K562 (cell line): ENCODE results near the gene SPAG9. TPM values are rescaled to one million over a fixed set of nuclear protein-coding genes. Genes with fewer than 3 reads are reported as not detected.

Source experiments
- ATF4 ChIP-seq: fragments of 450-650 bp; formaldehyde crosslinking; IDR thresholded peaks from 2 replicates; pipeline ENCODE4 v1.4.0; 2022; ENCODE audit warnings: mild to moderate bottlenecking, moderate library complexity
- MTF1 ChIP-seq: fragments of 250-450 bp; sonication (Bioruptor Pico); IDR thresholded peaks from 2 replicates; pipeline ENCODE4 v1.9.0; 2021; ENCODE audit warnings: moderate library complexity, mild to moderate bottlenecking, inconsistent platforms, borderline replicate concordance
- PBX2 ChIP-seq, 2 experiments: IDR thresholded peaks in 1 of 2; conservative IDR thresholded peaks in 1 of 2; 2 replicates each; pipeline ENCODE4 v1.6.1; 2016; ENCODE audit warnings: low read depth in 2 of 2, mild to moderate bottlenecking in 1 of 2, missing compliant biosample characterization in 1 of 2, missing genetic modification characterization in 1 of 2, moderate library complexity in 1 of 2
- RBM22 ChIP-seq: fragments of 200-400 bp; formaldehyde crosslinking; IDR thresholded peaks from 2 replicates; pipeline ENCODE4 v1.6.1; 2018; ENCODE audit warnings: low read length, low read depth; ENCODE audit not compliant: poor library complexity, severe bottlenecking
- RFX5 ChIP-seq: IDR thresholded peaks from 2 replicates; pipeline ENCODE4 v1.6.1; 2011; ENCODE audit warnings: low read depth, mild to moderate bottlenecking, improper control_type of control experiment, low read length
- RUNX1 ChIP-seq: sonication (generic); IDR thresholded peaks from 2 replicates; pipeline ENCODE4 v1.6.1; 2016; ENCODE audit warnings: antibody characterized with exemption, low read depth
- SMARCA5 ChIP-seq: fragments of 450-650 bp; IDR thresholded peaks from 2 replicates; pipeline ENCODE4 v1.6.1; 2016
- polyA plus RNA-seq, 8 experiments: library from polyadenylated mRNA; depleted of rRNA in 4 of 8; stranded (reverse) in 5 of 8; unstranded in 3 of 8; fragments of >200 nt; fragmentation: Nextera tagmentation in 2 of 8; fragmentation: Illumina TruSeq in 1 of 8; extraction: Ambion mirVana in 2 of 8; extraction: Trizol in 1 of 8; gene quantifications; 2 replicates each; pipeline versions ENCODE4 v1.2.1 to v1.2.3, GENCODE V29; 2011 to 2014; ENCODE audit warnings: inconsistent platforms in 1 of 8, missing spikeins in 1 of 8
- total RNA-seq, 7 experiments: library from RNA; depleted of rRNA in 6 of 7; stranded (reverse); fragments of >200 nt in 6 of 7; fragmentation: Illumina TruSeq in 2 of 7; extraction: Trizol in 2 of 7; gene quantifications; 2 replicates each; pipeline versions ENCODE4 v1.2.1 to v1.2.3, GENCODE V29; 2011 to 2021; ENCODE audit warnings: low replicate concordance in 1 of 7
- TF ChIP-seq, protein P1 (sequence below): fragments of 450-650 bp; IDR thresholded peaks from 2 replicates; pipeline ENCODE4 v1.6.1; 2016; ENCODE audit warnings: mild to moderate bottlenecking, moderate library complexity
- TF ChIP-seq, protein P2 (sequence below), 2 experiments: fragments of 450-650 bp; conservative IDR thresholded peaks; 2 replicates each; pipeline ENCODE4 v1.6.1; 2017; ENCODE audit warnings: mild to moderate bottlenecking in 2 of 2, moderate library complexity in 2 of 2

The SPAG9 gene
- total and polyA plus RNA-seq, 9 of the 15 experiments (the other 6 are each of a cell fraction or from before 2014, with no cell fraction given), result 12.2 to 99.2 (median 58.2) TPM

GRCh38 chr17:50948711-50949110 lies 172.0 kb downstream of the SPAG9 start (continued):
- TF ChIP-seq, protein P1, sequence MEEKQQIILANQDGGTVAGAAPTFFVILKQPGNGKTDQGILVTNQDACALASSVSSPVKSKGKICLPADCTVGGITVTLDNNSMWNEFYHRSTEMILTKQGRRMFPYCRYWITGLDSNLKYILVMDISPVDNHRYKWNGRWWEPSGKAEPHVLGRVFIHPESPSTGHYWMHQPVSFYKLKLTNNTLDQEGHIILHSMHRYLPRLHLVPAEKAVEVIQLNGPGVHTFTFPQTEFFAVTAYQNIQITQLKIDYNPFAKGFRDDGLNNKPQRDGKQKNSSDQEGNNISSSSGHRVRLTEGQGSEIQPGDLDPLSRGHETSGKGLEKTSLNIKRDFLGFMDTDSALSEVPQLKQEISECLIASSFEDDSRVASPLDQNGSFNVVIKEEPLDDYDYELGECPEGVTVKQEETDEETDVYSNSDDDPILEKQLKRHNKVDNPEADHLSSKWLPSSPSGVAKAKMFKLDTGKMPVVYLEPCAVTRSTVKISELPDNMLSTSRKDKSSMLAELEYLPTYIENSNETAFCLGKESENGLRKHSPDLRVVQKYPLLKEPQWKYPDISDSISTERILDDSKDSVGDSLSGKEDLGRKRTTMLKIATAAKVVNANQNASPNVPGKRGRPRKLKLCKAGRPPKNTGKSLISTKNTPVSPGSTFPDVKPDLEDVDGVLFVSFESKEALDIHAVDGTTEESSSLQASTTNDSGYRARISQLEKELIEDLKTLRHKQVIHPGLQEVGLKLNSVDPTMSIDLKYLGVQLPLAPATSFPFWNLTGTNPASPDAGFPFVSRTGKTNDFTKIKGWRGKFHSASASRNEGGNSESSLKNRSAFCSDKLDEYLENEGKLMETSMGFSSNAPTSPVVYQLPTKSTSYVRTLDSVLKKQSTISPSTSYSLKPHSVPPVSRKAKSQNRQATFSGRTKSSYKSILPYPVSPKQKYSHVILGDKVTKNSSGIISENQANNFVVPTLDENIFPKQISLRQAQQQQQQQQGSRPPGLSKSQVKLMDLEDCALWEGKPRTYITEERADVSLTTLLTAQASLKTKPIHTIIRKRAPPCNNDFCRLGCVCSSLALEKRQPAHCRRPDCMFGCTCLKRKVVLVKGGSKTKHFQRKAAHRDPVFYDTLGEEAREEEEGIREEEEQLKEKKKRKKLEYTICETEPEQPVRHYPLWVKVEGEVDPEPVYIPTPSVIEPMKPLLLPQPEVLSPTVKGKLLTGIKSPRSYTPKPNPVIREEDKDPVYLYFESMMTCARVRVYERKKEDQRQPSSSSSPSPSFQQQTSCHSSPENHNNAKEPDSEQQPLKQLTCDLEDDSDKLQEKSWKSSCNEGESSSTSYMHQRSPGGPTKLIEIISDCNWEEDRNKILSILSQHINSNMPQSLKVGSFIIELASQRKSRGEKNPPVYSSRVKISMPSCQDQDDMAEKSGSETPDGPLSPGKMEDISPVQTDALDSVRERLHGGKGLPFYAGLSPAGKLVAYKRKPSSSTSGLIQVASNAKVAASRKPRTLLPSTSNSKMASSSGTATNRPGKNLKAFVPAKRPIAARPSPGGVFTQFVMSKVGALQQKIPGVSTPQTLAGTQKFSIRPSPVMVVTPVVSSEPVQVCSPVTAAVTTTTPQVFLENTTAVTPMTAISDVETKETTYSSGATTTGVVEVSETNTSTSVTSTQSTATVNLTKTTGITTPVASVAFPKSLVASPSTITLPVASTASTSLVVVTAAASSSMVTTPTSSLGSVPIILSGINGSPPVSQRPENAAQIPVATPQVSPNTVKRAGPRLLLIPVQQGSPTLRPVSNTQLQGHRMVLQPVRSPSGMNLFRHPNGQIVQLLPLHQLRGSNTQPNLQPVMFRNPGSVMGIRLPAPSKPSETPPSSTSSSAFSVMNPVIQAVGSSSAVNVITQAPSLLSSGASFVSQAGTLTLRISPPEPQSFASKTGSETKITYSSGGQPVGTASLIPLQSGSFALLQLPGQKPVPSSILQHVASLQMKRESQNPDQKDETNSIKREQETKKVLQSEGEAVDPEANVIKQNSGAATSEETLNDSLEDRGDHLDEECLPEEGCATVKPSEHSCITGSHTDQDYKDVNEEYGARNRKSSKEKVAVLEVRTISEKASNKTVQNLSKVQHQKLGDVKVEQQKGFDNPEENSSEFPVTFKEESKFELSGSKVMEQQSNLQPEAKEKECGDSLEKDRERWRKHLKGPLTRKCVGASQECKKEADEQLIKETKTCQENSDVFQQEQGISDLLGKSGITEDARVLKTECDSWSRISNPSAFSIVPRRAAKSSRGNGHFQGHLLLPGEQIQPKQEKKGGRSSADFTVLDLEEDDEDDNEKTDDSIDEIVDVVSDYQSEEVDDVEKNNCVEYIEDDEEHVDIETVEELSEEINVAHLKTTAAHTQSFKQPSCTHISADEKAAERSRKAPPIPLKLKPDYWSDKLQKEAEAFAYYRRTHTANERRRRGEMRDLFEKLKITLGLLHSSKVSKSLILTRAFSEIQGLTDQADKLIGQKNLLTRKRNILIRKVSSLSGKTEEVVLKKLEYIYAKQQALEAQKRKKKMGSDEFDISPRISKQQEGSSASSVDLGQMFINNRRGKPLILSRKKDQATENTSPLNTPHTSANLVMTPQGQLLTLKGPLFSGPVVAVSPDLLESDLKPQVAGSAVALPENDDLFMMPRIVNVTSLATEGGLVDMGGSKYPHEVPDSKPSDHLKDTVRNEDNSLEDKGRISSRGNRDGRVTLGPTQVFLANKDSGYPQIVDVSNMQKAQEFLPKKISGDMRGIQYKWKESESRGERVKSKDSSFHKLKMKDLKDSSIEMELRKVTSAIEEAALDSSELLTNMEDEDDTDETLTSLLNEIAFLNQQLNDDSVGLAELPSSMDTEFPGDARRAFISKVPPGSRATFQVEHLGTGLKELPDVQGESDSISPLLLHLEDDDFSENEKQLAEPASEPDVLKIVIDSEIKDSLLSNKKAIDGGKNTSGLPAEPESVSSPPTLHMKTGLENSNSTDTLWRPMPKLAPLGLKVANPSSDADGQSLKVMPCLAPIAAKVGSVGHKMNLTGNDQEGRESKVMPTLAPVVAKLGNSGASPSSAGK, result no peak
- TF ChIP-seq, protein P2, sequence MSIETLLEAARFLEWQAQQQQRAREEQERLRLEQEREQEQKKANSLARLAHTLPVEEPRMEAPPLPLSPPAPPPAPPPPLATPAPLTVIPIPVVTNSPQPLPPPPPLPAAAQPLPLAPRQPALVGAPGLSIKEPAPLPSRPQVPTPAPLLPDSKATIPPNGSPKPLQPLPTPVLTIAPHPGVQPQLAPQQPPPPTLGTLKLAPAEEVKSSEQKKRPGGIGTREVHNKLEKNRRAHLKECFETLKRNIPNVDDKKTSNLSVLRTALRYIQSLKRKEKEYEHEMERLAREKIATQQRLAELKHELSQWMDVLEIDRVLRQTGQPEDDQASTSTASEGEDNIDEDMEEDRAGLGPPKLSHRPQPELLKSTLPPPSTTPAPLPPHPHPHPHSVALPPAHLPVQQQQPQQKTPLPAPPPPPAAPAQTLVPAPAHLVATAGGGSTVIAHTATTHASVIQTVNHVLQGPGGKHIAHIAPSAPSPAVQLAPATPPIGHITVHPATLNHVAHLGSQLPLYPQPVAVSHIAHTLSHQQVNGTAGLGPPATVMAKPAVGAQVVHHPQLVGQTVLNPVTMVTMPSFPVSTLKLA (conservative IDR thresholded peaks at IDR 0.05), result no peak
- TF ChIP-seq RBM22 (no peak), MTF1 (CRISPR knock-in tag) (no peak), ATF4 (CRISPR knock-in tag) (no peak), RFX5 (no peak), PBX2 (CRISPR knock-in tag; IDR thresholded peaks at IDR 0.05; ENCODE audit: low read depth) (no peak), PBX2 (tag; conservative IDR thresholded peaks at IDR 0.05; ENCODE audit: low read depth) (no peak), RUNX1 (no peak), SMARCA5 (no peak)
